ENCODE data around the gene ABI3BP.
"Not testable (repeated sequence)": the region's sequence is repeated elsewhere in the genome, so short reads cannot be mapped to it uniquely, and the experiment has no call there.

The ABI3BP gene

GRCh38 chr3:100978011-100978659, 15.1 kb downstream of the ABI3BP start:
- no peak for DNase-seq

GRCh38 chr3:100976611-100977010, 16.6 kb downstream of the ABI3BP start:
- DNase-seq, result no peak

GRCh38 chr3:100975714-100976113, 17.5 kb downstream of the ABI3BP start:
- DNase-seq, result no peak

- no peak for DNase-seq
Measured at GRCh38 chr3:100973594-100973993, 19.6 kb downstream of the ABI3BP start.

- no peak for DNase-seq
Measured at GRCh38 chr3:100972867-100973266, 20.4 kb downstream of the ABI3BP start.

GRCh38 chr3:100972301-100972844, 20.8 kb downstream of the ABI3BP start:
- DNase-seq, result no peak

GRCh38 chr3:100971798-100972197, 21.4 kb downstream of the ABI3BP start:
- DNase-seq, result no peak

- DNase-seq, result no peak
Measured at GRCh38 chr3:100970477-100970990, 22.7 kb downstream of the ABI3BP start.

GRCh38 chr3:100968932-100969906, 24.0 kb downstream of the ABI3BP start:
- DNase-seq, result no peak

- no peak for DNase-seq
Measured at GRCh38 chr3:100966807-100967206, 26.4 kb downstream of the ABI3BP start.

- no peak for DNase-seq
Measured at GRCh38 chr3:100966049-100966491, 27.2 kb downstream of the ABI3BP start.

GRCh38 chr3:100963041-100963440, 30.2 kb downstream of the ABI3BP start:
- DNase-seq, result no peak

GRCh38 chr3:100957261-100957986, 35.8 kb downstream of the ABI3BP start:
- no peak for DNase-seq

- DNase-seq, result no peak
Measured at GRCh38 chr3:100956276-100956675, 36.9 kb downstream of the ABI3BP start.

- DNase-seq, result no peak
Measured at GRCh38 chr3:100954990-100955389, 38.2 kb downstream of the ABI3BP start.

GRCh38 chr3:100954199-100954935, 38.9 kb downstream of the ABI3BP start:
- no peak for DNase-seq

GRCh38 chr3:100953103-100953502, 40.1 kb downstream of the ABI3BP start:
- no peak for DNase-seq

- DNase-seq, result no peak
Measured at GRCh38 chr3:100947119-100947518, 46.1 kb downstream of the ABI3BP start.

GRCh38 chr3:100946096-100946495, 47.1 kb downstream of the ABI3BP start:
- DNase-seq, result not testable (repeated sequence)

- DNase-seq, result no peak
Measured at GRCh38 chr3:100941451-100941850, 51.8 kb downstream of the ABI3BP start.

- no peak for DNase-seq
Measured at GRCh38 chr3:100941041-100941440, 52.2 kb downstream of the ABI3BP start.

GRCh38 chr3:100936931-100937330, 56.3 kb downstream of the ABI3BP start:
- DNase-seq, result no peak
